ENCODE measurements around the gene MAPKBP1.
"Not testable (repeated sequence)": the region's sequence is repeated elsewhere in the genome, so short reads cannot be mapped to it uniquely, and the experiment has no call there.

The MAPKBP1 gene

DNA sequence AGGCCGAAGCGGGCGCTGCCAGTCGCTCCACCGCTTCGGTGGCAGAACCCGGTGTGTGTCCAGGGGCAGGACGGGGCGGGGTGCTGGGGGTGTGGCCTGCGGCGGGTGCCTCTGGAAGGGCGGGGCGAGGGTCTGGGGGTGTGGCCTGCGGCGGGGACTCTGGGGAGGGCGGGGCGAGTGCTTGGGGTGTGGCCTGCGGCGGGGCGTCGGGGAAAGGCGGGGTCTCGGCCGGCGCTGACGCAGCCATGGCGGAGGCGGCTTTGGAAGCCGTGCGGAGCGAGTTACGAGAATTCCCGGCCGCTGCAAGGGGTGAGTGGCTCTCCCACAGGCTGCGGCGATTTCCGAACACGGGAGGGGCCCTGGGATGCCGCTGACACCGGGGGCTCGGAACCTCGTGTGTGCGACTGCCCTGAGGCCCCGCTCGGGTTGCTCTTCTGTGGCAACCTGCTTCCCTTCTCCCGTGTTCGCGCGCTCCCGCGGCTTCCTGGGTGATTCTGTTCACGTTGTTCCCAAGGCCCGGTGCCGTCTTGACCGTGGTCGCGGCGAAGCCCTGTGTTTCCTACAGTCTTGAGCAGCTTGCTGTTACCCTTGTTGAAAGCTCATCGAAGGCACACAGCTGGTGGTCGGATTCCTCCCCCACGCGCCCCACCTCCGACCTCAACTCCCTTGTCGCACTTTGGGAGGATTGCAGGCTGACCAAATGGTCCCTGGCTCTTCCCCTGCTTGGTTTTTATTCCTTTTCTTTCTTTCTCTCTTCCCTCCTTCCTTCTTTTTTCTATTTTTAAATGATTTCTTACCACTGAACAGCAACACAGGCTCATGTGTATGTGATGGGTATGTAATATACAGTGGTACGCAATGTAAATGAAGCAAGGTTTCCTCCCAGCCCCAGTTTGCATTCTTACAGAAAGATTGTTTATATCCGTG lies 53.9 kb downstream of the MAPKBP1 start, which contains the start of gene JMJD7:
Gene JMJD7 (plus strand): TSS at position 213 of the 927 bp plus-strand sequence. CDS start 33 bp downstream, at position 246.
- peak; percentile 69 for DNase-seq (ENCODE audit: low read depth)

DNA sequence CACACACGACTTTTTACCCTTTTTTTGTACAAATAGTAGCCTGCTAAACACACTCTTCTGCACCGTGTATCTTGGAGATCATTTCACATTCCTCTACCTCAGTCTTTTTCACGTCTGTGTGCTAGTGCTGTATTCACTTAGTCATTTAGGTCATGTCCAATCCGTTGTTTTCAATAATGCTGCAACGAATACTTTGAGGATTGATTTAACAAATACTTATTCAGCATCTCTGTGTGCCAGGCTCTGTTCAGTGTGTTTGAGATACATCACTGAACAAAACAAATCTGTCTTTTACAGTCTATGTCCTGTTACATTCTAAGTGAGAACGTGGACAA lies 54.5 kb downstream of the MAPKBP1 start:
- no peak for DNase-seq (ENCODE audit: low read depth)

- no peak for DNase-seq (ENCODE audit: low read depth)
Observed at GRCh38 chr15:41829959-41830646, 55.8 kb downstream of the MAPKBP1 start.

DNA sequence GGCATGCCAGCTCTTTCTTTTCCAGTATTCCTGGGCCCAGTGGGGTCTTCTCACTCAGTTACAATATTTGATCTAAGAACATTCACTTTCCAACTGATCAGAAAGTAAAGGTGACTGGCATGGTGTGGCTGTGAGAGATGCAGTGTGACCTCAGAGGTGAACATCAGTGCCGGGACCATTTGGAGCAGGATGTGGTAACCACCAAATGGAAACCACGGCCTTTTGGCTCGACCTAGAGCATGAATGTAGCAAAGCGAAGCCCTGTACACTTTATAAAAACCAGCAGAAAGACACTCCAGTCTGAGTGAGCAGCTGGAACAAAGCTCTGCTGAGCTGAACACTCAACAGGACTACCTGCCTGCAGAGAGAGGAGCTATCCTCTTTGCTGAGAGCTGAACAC lies 57.0 kb downstream of the MAPKBP1 start:
- DNase-seq (ENCODE audit: low read depth): not testable (repeated sequence)

DNA sequence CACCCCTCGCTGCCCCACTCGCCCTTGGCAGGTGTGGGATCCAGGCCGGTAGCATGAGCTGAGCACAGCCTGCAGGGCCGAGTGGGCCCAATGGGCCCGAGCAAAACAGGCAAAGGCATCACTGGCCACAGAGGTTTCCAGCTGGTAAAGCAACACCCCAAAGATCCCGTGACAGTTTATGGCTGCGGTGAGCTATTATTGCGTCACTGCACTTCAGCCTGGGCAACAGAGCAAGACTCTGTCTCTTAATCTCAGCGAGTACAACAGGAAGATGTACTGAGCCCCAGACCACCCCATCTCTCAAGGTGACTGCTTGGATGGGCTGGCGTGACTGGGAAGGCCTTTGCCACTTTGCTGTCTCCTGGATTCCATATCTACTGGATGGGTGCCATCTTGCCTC lies 57.9 kb downstream of the MAPKBP1 start:
- no peak for DNase-seq (ENCODE audit: low read depth)

- DNase-seq (ENCODE audit: low read depth): no peak
Observed at GRCh38 chr15:41832875-41833274, 58.6 kb downstream of the MAPKBP1 start.

DNA sequence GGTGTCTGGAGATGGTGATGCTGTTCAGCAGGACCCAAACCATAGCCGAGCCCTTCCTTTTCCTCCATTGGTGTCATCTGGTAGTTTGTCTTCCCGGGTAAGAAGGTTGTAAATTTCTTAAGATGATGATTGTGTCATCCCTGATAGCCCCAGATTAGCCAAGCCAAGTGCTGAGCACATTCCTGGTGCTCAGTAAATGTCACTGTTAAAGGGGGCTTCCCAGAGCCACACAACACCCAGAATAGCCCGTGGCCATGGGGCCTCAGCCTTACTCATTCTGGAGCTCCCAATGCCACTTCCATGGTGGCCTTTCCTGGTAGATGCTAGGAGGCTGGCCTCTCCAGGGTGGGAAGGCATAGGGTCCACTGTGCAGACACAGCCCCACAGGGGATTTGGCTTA lies 59.8 kb downstream of the MAPKBP1 start:
- no peak for DNase-seq (ENCODE audit: low read depth)

DNA sequence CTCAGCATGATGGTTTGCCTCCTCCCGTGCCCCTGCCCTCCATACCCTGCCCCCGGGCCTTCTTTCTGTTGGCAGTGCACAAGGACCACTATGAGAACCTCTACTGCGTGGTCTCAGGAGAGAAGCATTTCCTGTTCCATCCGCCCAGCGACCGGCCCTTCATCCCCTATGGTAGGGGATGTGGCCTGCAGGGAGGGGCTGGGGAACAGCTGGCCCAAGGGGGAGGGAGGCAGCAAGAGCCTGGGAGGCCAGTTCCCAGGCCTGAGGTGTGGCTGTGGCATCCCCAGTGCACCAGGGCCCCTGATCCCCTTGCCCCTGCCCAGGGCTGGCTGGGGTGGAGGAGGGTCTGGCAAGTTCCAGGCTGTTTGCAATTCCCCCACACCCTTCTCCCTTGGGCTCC lies 61.8 kb downstream of the MAPKBP1 start:
- DNase-seq (ENCODE audit: low read depth): no peak

- no peak for DNase-seq (ENCODE audit: low read depth)
Observed at GRCh38 chr15:41836713-41837454, 62.6 kb downstream of the MAPKBP1 start.

DNA sequence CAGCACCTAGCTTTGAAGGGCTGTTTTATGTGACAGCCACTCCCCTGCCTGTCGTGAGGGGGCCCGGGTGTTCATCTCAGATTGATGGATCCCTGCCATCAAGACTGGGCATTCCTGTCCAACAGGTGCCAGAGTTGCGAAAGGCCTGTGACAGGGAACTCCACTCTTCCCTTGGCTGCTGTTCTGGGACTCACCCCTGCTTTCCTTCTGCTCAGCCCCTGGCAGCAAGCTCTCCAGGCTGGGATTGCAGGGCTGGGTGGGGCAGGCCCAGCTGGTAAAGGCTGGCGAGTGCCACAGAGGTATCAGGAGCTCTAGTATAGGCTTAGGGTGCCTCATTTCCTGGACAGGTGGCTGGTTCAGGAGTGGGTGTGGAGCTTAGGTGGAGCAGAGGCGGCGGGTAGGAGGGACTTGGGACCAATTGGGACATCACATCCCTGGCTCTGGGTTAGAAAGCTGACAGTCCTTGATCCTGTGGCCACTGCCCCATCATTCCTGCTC lies 64.2 kb downstream of the MAPKBP1 start, which contains the start of gene PLA2G4B:
Gene PLA2G4B (plus strand): TSS at position 448 of the 498 bp plus-strand sequence. CDS start 67 bp downstream, outside the sequence.
- DNase-seq (ENCODE audit: low read depth): no peak

DNA sequence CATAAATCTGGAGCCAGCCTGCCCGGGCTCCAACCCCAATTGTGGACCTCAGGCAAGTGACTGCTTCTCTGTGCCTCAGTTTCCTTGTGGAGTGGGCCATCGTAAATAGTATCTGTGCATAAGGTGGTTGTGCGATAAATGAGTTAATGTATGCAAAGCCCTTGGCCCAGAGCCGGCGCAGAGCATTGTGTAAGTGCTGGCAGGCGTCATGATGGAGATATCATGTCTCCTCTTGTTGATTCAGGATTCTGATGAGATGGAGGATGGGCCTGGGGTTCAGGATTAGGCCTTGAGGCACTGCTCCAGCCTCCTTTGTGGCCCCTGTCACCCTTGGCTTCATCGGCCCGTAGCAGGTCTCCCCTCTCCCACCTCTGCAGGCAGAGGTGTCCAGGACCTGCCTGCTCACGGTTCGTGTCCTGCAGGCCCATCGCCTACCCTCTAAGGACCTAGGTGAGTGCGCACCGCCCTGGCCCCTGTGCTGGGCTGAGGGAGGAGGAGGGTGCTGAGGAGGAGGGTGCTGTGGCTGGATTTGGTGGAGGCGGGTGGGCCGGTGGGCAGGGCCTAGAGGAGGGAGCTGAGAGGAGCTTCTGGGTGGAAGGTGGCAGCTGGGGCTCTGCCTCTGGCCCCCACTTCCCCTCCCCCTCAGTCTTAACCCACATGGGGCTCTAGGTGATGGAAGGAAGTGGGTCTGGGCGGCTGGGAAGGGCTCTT lies 65.7 kb downstream of the MAPKBP1 start:
- DNase-seq (ENCODE audit: low read depth): no peak

GRCh38 chr15:41840673-41841072 lies 66.4 kb downstream of the MAPKBP1 start:
- no peak for DNase-seq (ENCODE audit: low read depth)

DNA sequence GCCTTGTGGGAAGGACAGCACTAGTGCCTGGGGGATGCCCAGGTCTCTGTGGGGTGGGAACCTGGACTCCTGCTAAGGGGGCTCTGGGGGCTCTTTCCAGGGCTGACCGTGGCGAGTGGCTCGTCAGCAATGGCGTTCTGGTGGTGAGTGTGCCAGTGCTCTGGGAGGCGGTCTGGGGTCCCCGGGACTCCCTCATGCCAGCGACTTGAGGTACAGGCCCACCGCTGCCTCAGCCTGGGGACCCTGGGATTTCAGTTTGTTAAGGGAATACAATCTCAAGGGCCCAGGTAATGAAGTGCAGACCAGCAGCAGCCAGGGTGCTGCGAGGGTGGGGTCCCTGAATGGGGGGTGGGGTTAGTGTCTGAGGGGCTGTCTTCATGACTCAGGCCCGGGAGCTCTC lies 66.8 kb downstream of the MAPKBP1 start:
- no peak for DNase-seq (ENCODE audit: low read depth)

DNA sequence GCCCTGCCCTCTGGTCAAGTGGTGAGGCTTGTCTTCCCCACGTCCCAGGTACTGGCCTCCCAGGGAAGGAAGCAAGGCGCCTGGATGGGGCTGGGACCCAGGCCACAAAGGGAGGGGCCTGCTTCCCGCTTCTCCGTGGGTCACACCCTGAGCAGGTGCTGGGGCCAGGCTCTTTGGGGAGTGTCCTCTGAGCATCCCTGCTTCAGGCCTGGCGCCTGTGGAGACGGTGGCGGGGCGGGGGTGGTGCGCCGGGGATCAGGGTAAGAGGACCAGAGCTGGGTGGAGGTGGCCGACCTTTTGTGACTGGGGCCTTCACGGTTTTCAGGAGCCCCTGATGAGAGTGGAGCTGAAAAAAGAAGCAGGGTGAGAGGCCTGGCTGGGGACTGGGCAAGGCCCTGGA lies 67.9 kb downstream of the MAPKBP1 start:
- no peak for DNase-seq (ENCODE audit: low read depth)

- DNase-seq (ENCODE audit: low read depth): no peak
Observed at GRCh38 chr15:41843571-41843970, 69.3 kb downstream of the MAPKBP1 start.

GRCh38 chr15:41844814-41845213 lies 70.5 kb downstream of the MAPKBP1 start:
- DNase-seq (ENCODE audit: low read depth): no peak

DNA sequence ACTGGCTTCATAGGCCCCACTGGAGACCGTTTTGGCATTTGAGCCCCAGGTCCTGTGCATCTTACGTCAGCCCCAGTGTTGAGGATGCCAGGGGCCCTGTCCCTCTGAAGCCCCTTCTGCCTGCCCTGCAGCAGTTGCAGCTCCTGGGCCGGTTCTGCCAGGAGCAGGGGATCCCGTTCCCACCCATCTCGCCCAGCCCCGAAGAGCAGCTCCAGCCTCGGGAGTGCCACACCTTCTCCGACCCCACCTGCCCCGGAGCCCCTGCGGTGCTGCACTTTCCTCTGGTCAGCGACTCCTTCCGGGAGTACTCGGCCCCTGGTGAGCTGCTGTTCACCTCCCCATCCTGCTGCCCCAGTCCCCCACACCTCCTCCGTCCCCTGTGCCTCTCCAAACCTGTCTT lies 72.9 kb downstream of the MAPKBP1 start:
- no peak for DNase-seq (ENCODE audit: low read depth)

GRCh38 chr15:41847981-41848380 lies 73.7 kb downstream of the MAPKBP1 start:
- DNase-seq (ENCODE audit: low read depth): no peak

DNA sequence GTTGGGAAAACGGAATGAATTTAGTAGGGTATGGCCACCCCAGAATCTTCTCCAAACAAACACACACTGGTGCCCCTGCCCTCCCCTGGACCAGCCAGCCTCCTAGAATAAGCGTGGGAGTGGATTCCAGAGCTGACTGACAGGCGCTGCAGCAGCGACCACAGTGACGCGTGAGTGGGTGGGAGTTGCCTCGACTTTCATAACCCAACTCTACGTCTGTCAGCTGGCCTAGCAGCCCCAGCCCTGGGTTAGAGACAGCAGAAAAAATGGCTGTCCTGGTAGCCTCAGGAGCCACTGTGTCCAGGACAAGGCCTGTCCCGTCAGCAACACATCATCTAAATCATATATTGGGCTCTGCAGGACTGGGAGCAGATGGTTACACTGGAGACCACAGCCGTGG lies 74.3 kb downstream of the MAPKBP1 start:
- no peak for DNase-seq (ENCODE audit: low read depth)

DNA sequence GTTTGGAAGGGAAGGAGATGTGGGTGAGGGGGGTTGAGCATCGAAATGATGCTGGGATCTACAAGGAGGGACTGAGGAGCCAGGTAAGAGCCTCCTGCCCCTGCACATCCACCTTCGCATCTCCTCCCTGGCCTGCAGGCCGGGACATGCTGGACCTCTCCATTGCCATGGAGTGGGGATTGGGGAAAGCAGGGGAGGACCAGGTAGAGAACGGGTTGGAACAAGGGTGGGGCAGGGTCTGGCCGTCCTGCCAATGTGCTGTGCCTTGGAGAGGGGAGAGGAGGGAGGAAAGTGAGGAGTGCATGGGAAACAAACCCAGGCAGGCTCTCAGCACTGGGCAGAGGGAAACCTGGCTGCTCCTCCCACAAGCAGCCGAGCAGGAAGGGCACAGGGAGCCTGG lies 74.9 kb downstream of the MAPKBP1 start:
- DNase-seq (ENCODE audit: low read depth): no peak

DNA sequence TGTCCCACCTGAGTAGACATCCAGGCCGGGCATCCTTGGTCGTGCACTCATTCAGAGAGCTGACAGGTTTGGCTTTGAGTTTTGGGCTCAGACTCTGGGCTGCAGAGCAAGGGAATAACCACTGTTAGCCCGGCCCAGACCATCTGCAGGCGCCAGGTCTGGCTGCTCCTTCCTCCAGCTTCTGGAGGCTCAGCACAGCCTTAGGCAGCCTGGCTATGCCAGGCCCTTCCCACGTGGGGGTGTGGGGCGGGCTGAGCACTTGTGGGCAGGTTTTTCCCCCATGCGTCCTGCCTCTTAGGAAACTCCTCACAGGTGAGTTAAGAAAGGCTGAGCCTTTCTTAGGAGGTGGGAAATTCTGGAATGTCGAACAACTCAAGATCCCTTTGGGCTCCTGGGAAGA lies 75.6 kb downstream of the MAPKBP1 start:
- DNase-seq (ENCODE audit: low read depth): no peak

Data from stromal cell of bone marrow (primary cell).